Astrocyte (in vitro differentiated cells and primary cell): Measurements from ENCODE around the gene SPTBN5.

Experiments
- EZH2 ChIP-seq: IDR thresholded peaks from 2 replicates; pipeline ENCODE4 v1.6.1; 2012; ENCODE audit warnings: mild to moderate bottlenecking, low read length, inconsistent platforms; ENCODE audit not compliant: insufficient read depth
- TF ChIP-seq, protein P1 (sequence below): IDR thresholded peaks from 2 replicates; pipeline ENCODE4 v1.5.1; 2011; ENCODE audit warnings: low read depth, mild to moderate bottlenecking, inconsistent platforms, low read length, moderate library complexity; ENCODE audit not compliant: insufficient read depth

DNA sequence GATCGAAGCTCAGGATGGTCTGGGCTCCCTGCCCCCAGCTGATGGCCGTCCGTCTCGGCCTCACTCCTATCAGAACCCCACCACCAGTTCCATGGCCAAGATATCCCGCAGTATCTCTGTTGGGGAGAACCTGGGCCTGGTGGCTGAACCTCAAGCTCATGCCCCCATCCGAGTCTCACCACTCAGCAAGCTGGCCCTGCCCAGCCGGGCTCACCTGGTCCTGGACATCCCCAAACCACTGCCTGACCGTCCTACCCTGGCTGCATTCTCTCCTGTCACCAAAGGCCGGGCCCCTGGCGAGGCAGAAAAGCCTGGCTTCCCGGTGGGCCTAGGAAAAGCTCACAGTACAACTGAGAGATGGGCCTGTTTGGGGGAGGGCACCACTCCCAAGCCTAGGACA, 70.4 kb downstream of the SPTBN5 start:
- TF ChIP-seq, protein P1, sequence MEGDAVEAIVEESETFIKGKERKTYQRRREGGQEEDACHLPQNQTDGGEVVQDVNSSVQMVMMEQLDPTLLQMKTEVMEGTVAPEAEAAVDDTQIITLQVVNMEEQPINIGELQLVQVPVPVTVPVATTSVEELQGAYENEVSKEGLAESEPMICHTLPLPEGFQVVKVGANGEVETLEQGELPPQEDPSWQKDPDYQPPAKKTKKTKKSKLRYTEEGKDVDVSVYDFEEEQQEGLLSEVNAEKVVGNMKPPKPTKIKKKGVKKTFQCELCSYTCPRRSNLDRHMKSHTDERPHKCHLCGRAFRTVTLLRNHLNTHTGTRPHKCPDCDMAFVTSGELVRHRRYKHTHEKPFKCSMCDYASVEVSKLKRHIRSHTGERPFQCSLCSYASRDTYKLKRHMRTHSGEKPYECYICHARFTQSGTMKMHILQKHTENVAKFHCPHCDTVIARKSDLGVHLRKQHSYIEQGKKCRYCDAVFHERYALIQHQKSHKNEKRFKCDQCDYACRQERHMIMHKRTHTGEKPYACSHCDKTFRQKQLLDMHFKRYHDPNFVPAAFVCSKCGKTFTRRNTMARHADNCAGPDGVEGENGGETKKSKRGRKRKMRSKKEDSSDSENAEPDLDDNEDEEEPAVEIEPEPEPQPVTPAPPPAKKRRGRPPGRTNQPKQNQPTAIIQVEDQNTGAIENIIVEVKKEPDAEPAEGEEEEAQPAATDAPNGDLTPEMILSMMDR, result no peak
- no peak for TF ChIP-seq EZH2
